H1 (cell line): ENCODE data around the gene ATP13A2. TPM values are rescaled to one million over a fixed set of nuclear protein-coding genes. Genes with fewer than 3 reads are reported as not detected.

Experiments
- CTCF ChIA-PET: fragments of 300-600 bp; sonication (Branson Sonifier 250); formaldehyde crosslinking; loops from one replicate; lab custom pipeline; 2021; ENCODE audit not compliant: partially characterized antibody; lab: Charles Lee
- POLR2A ChIA-PET: fragments of 300-600 bp; sonication (Branson Sonifier 250); formaldehyde crosslinking; loops from one replicate; lab custom pipeline; 2021; ENCODE audit warnings: inconsistent platforms; ENCODE audit not compliant: partially characterized antibody; lab: Charles Lee
- DNase-seq, 2 experiments: peaks; one replicate each; pipeline versions ENCODE4 v3.0.0 to v3.0.0-alpha.2; 2010 to 2022; ENCODE audit warnings: low spot score in 2 of 2, low read depth in 1 of 2, mixed read lengths in 1 of 2
- FAIRE-seq: peaks from 2 replicates; lab custom pipeline; 2011; peaks lifted over from hg19 to GRCh38; lab: Jason Lieb, UNC
- H2AFZ ChIP-seq: 2 replicates; pipeline ENCODE4 v1.8.1; 2012; ENCODE audit warnings: low read length, inconsistent platforms
- H2AK5ac ChIP-seq: 2 replicates; pipeline ENCODE4 v1.6.1; 2013; ENCODE audit warnings: low read depth, low read length
- H2BK120ac ChIP-seq: replicated peaks from 2 replicates; pipeline ENCODE3; 2013; ENCODE audit warnings: low read depth, low read length, inconsistent platforms
- H2BK12ac ChIP-seq: 2 replicates; pipeline ENCODE4 v1.6.1; 2013; ENCODE audit warnings: low read depth, low read length
- H2BK15ac ChIP-seq: 2 replicates; pipeline ENCODE4 v1.6.1; 2013; ENCODE audit warnings: low read length
- H2BK20ac ChIP-seq: 2 replicates; pipeline ENCODE4 v1.6.1; 2013; ENCODE audit warnings: low read length
- H2BK5ac ChIP-seq: 2 replicates; pipeline ENCODE4 v1.6.1; 2013; ENCODE audit warnings: low read depth, low read length
- H3K14ac ChIP-seq: 2 replicates; pipeline ENCODE4 v1.6.1; 2013; ENCODE audit warnings: inconsistent platforms; ENCODE audit not compliant: insufficient read length
- H3K18ac ChIP-seq: 2 replicates; pipeline ENCODE4 v1.6.1; 2013; ENCODE audit warnings: low read length; ENCODE audit errors: extremely low read depth
- H3K23ac ChIP-seq: 2 replicates; pipeline ENCODE4 v1.6.1; 2013; ENCODE audit warnings: inconsistent platforms; ENCODE audit not compliant: insufficient read length
- H3K23me2 ChIP-seq: 2 replicates; pipeline ENCODE4 v1.6.1; 2013; ENCODE audit warnings: low read depth, low read length
- H3K27ac ChIP-seq: 2 replicates; pipeline ENCODE4 v1.6.1; 2011; ENCODE audit warnings: low read depth, low read length, inconsistent platforms
- H3K27me3 ChIP-seq, 4 experiments: replicated peaks in 1 of 4; 1 replicate in 1 of 4; 2 replicates in 3 of 4; pipeline versions ENCODE4 v1.6.1 to v1.8.1; 2011 to 2013; ENCODE audit warnings: low read length in 3 of 4, mild to moderate bottlenecking in 3 of 4, inconsistent platforms in 2 of 4, mixed read lengths in 2 of 4, moderate library complexity in 1 of 4; ENCODE audit not compliant: control insufficient read depth in 3 of 4, insufficient read depth in 3 of 4; ENCODE audit errors: extremely low read depth in 1 of 4
- H3K36me3 ChIP-seq, 4 experiments: 2 replicates each; pipeline versions ENCODE4 v1.6.1 to v1.8.1; 2011 to 2013; ENCODE audit warnings: mild to moderate bottlenecking in 4 of 4, low read length in 3 of 4, moderate library complexity in 2 of 4, control low read depth in 1 of 4, inconsistent platforms in 1 of 4; ENCODE audit not compliant: insufficient read depth in 4 of 4, control insufficient read depth in 2 of 4
- H3K4ac ChIP-seq: replicated peaks from 2 replicates; pipeline ENCODE3; 2013; ENCODE audit warnings: low read length, low read depth, mixed read lengths, inconsistent platforms; ENCODE audit not compliant: insufficient read length
- H3K4me1 ChIP-seq, 4 experiments: replicated peaks in 1 of 4; 1 replicate in 1 of 4; 2 replicates in 3 of 4; pipeline versions ENCODE4 v1.6.1 to v1.8.1; 2011 to 2013; ENCODE audit warnings: low read length in 3 of 4, inconsistent platforms in 2 of 4, mixed read lengths in 1 of 4; ENCODE audit not compliant: insufficient read depth in 4 of 4, control insufficient read depth in 3 of 4
- H3K4me2 ChIP-seq, 2 experiments: 2 replicates each; pipeline versions ENCODE4 v1.6.1 to v1.8.1; 2011 to 2013; ENCODE audit warnings: low read depth in 2 of 2, low read length in 2 of 2, control low read depth in 1 of 2, inconsistent platforms in 1 of 2, mild to moderate bottlenecking in 1 of 2; ENCODE audit not compliant: insufficient read depth in 1 of 2
- H3K4me3 ChIP-seq, 4 experiments: fragments of 200-600, 300-600 bp in 1 of 4; sonication (generic), shearing (Covaris generic), sonication (Bioruptor Twin) in 1 of 4; 2 replicates each; pipeline versions ENCODE4 v1.5.1 to v1.8.1; 2011 to 2016; ENCODE audit warnings: low read length in 4 of 4, low read depth in 3 of 4, control low read depth in 2 of 4, inconsistent platforms in 2 of 4, mild to moderate bottlenecking in 2 of 4, mixed read lengths in 1 of 4, moderate library complexity in 1 of 4; ENCODE audit not compliant: insufficient read depth in 2 of 4; ENCODE audit errors: extremely low read depth in 1 of 4
- H3K56ac ChIP-seq: replicated peaks from 2 replicates; pipeline ENCODE3; 2013; ENCODE audit warnings: low read depth, mild to moderate bottlenecking, mixed read lengths, low read length, inconsistent platforms; ENCODE audit not compliant: insufficient read length
- H3K79me1 ChIP-seq: 2 replicates; pipeline ENCODE4 v1.6.1; 2013; ENCODE audit warnings: low read depth, low read length, control low read depth
- H3K79me2 ChIP-seq, 2 experiments: 2 replicates each; pipeline versions ENCODE4 v1.6.1 to v1.8.1; 2012 to 2013; ENCODE audit warnings: low read length in 2 of 2, mild to moderate bottlenecking in 2 of 2, inconsistent platforms in 1 of 2; ENCODE audit not compliant: insufficient read depth in 2 of 2, control insufficient read depth in 1 of 2
- H3K9ac ChIP-seq, 4 experiments: replicated peaks in 1 of 4; 1 replicate in 1 of 4; 2 replicates in 3 of 4; pipeline versions ENCODE4 v1.6.1 to v1.8.1; 2011 to 2013; ENCODE audit warnings: low read depth in 3 of 4, low read length in 3 of 4, control low read depth in 2 of 4, mild to moderate bottlenecking in 2 of 4, moderate library complexity in 2 of 4, inconsistent platforms in 1 of 4; ENCODE audit errors: extremely low read depth in 1 of 4
- H3K9me3 ChIP-seq, 2 experiments: 2 replicates each; pipeline versions ENCODE4 v1.6.1 to v1.8.1; 2012 to 2013; ENCODE audit warnings: mild to moderate bottlenecking in 2 of 2, moderate library complexity in 2 of 2, control low read depth in 1 of 2, inconsistent platforms in 1 of 2, low read depth in 1 of 2, low read length in 1 of 2, mixed read lengths in 1 of 2; ENCODE audit not compliant: insufficient read depth in 2 of 2
- H4K20me1 ChIP-seq, 2 experiments: replicated peaks in 1 of 2; 2 replicates each; pipeline versions ENCODE3 to v1.8.1; 2011 to 2013; ENCODE audit warnings: inconsistent platforms in 2 of 2, low read length in 2 of 2, mild to moderate bottlenecking in 1 of 2; ENCODE audit not compliant: insufficient read depth in 2 of 2, control insufficient read depth in 1 of 2
- H4K5ac ChIP-seq: 2 replicates; pipeline ENCODE4 v1.6.1; 2013; ENCODE audit warnings: low read length, low read depth, mixed read lengths, inconsistent platforms; ENCODE audit not compliant: insufficient read length
- H4K8ac ChIP-seq: 2 replicates; pipeline ENCODE4 v1.8.0; 2013; ENCODE audit warnings: mild to moderate bottlenecking, moderate library complexity, low read length, inconsistent platforms; ENCODE audit not compliant: insufficient read depth; ENCODE audit errors: extremely low read depth
- H4K91ac ChIP-seq: replicated peaks from 2 replicates; pipeline ENCODE3; 2013; ENCODE audit warnings: low read length, mixed read lengths, inconsistent platforms; ENCODE audit not compliant: insufficient read length
- CTBP2 ChIP-seq: IDR thresholded peaks from 2 replicates; pipeline ENCODE4 v1.7.0; 2011; ENCODE audit warnings: borderline replicate concordance, mild to moderate bottlenecking, moderate library complexity, mixed read lengths, low read length; ENCODE audit not compliant: insufficient read depth, insufficient read length
- HDAC6 ChIP-seq: IDR thresholded peaks from one replicate; pipeline ENCODE4 v1.7.1; 2012; ENCODE audit warnings: low read depth, mild to moderate bottlenecking, inconsistent platforms, low read length, moderate library complexity
- POU5F1 ChIP-seq: IDR thresholded peaks from 2 replicates; pipeline ENCODE4 v1.6.1; 2011; ENCODE audit warnings: low read depth, mild to moderate bottlenecking, low read length, moderate library complexity
- RNF2 ChIP-seq: fragments of 200-900, 300-1000 bp; sonication (generic); IDR thresholded peaks from 2 replicates; pipeline ENCODE4 v1.7.1; 2016; ENCODE audit warnings: borderline replicate concordance, low read depth, mild to moderate bottlenecking, antibody characterized with exemption, low read length; ENCODE audit not compliant: poor library complexity, severe bottlenecking; ENCODE audit errors: missing control alignments
- SIN3A ChIP-seq, 2 experiments: IDR thresholded peaks in 1 of 2; conservative IDR thresholded peaks in 1 of 2; 2 replicates each; pipeline ENCODE4 v1.6.1; 2011 to 2012; ENCODE audit warnings: low read length in 2 of 2, improper control_type of control experiment in 1 of 2, low read depth in 1 of 2, mild to moderate bottlenecking in 1 of 2
- USF2 ChIP-seq: IDR thresholded peaks from 2 replicates; pipeline ENCODE4 v1.6.1; 2011; ENCODE audit warnings: low read length, improper control_type of control experiment
- WGBS, 2 experiments: shearing (Covaris generic) in 1 of 2; methylation state at CpG; one replicate each; pipeline versions ENCODE4 v1.1.6 to v1.1.7; 2013 to 2015; ENCODE audit warnings: low lambda C conversion rate in 2 of 2, mixed read lengths in 2 of 2, inconsistent platforms in 1 of 2, low coverage in 1 of 2, missing lambda C conversion rate in 1 of 2; ENCODE audit not compliant: insufficient replicate concordance in 2 of 2, insufficient coverage in 1 of 2, insufficient read length in 1 of 2; ENCODE audit errors: extremely low coverage in 1 of 2, missing lambda C conversion rate in 1 of 2; 5-methylcytosine and 5-hydroxymethylcytosine counted together
- polyA plus RNA-seq, 7 experiments: library from polyadenylated mRNA; depleted of rRNA in 3 of 7; stranded (reverse) in 5 of 7; unstranded in 2 of 7; fragments of >200 nt in 5 of 7; fragments of 200-250 nt in 2 of 7; gene quantifications; 1 replicate in 5 of 7; 2 replicates in 1 of 7; 4 replicates in 1 of 7; pipeline versions ENCODE4 v1.2.1 to v1.2.3, GENCODE V29; 2011 to 2013; ENCODE audit warnings: missing spikeins in 2 of 7, mixed read lengths in 2 of 7
- total RNA-seq: library from RNA; stranded (reverse); fragmentation: NEBNext Ultra II Directional; extraction: Animal tissue kit (Norgen Biotek cat#: 25700); gene quantifications from 2 replicates; pipeline ENCODE4 v1.2.1, GENCODE V29; 2021
- TF ChIP-seq, protein P1 (sequence below): IDR thresholded peaks from 2 replicates; pipeline ENCODE4 v1.6.1; 2012; ENCODE audit warnings: low read length, inconsistent platforms

Gene ATP13A2
- total and polyA plus RNA-seq, 2 of the 8 experiments (the other 6 are each of a cell fraction or from before 2014, with no cell fraction given) = 82.1 to 83.6 TPM

- Histone ChIP-seq H4K5ac (no peak overlapping the region), H3K79me2 (no peaks in the 10 kb centered on the region), H2BK20ac (no peak overlapping the region), H3K4me1 (no peaks in the 10 kb centered on the region), H4K91ac (no peak overlapping the region), H3K9ac (no peak overlapping the region), H3K27ac (no peak overlapping the region), H3K14ac (no peak overlapping the region), H2AFZ (no peak overlapping the region), H2BK120ac (no peak overlapping the region), H2AK5ac (no peak overlapping the region), H3K4me3 (no peak overlapping the region), H3K23ac (no peak overlapping the region), H4K20me1 (no peaks in the 10 kb centered on the region), H3K4ac (no peak overlapping the region), H4K8ac (no peak overlapping the region), H3K18ac (no peak overlapping the region), H3K27me3 (no peaks in the 10 kb centered on the region), H2BK5ac (no peak overlapping the region), H3K23me2 (no peaks in the 10 kb centered on the region), H2BK15ac (no peak overlapping the region), H3K4me2 (no peak overlapping the region), H2BK12ac (no peak overlapping the region), H3K56ac (no peak overlapping the region), H3K9me3 (no peaks in the 10 kb centered on the region), H3K79me1 (no peaks in the 10 kb centered on the region), H3K36me3 (peaks cover 2 to 30% (median 13%) of the 10 kb centered on the region in 4 experiments; a peak in 6 of 8 replicates)
- DNase-seq = no peak
- ChIA-PET CTCF (interaction anchor here (0.7 to 0.9 kb wide), 2 partner anchors 13 to 28 kb away, joined by 3 to 5 read pairs; no protein-coding TSS in a partner anchor), POLR2A (interaction anchor here (0.9 kb wide), 1 partner anchor 14 kb away, joined by 3 read pairs; no protein-coding TSS in a partner anchor)
- 97% methylated on average over 5 of the region's 19 CpGs; no CpG with 5 or more reads in 1 of the 2 experiments for WGBS, 2 experiments
- no peak for FAIRE-seq
- TF ChIP-seq USF2 = no peak
- no peak for TF ChIP-seq POU5F1
- TF ChIP-seq, protein P1, sequence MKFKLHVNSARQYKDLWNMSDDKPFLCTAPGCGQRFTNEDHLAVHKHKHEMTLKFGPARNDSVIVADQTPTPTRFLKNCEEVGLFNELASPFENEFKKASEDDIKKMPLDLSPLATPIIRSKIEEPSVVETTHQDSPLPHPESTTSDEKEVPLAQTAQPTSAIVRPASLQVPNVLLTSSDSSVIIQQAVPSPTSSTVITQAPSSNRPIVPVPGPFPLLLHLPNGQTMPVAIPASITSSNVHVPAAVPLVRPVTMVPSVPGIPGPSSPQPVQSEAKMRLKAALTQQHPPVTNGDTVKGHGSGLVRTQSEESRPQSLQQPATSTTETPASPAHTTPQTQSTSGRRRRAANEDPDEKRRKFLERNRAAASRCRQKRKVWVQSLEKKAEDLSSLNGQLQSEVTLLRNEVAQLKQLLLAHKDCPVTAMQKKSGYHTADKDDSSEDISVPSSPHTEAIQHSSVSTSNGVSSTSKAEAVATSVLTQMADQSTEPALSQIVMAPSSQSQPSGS = no peak
- TF ChIP-seq HDAC6 = no peak
- TF ChIP-seq CTBP2 = no peak
- no peak for TF ChIP-seq RNF2
- TF ChIP-seq SIN3A (conservative IDR thresholded peaks at IDR 0.05 in 1 of 2, IDR thresholded peaks at IDR 0.05 in 1 of 2; ENCODE audit: low read depth in 1 of 2, low read length in 2 of 2) = no peak
These were observed 67.7 kb downstream of the ATP13A2 start for GRCh38 chr1:16944038-16944437.
